ENCODE data around the gene BARX1.

BARX1 gene

GRCh38 chr9:93916358-93916757 is 38.8 kb downstream of the BARX1 start:
- no peak for DNase-seq

GRCh38 chr9:93911801-93912554 is 43.2 kb downstream of the BARX1 start:
- no peak for DNase-seq

GRCh38 chr9:93911136-93911745 is 43.9 kb downstream of the BARX1 start:
- no peak for DNase-seq

- DNase-seq: no peak
Measured at GRCh38 chr9:93910598-93910997, 44.6 kb downstream of the BARX1 start.

- no peak for DNase-seq
Measured at GRCh38 chr9:93910196-93910595, 45.0 kb downstream of the BARX1 start.

- no peak for DNase-seq
Measured at GRCh38 chr9:93909242-93909616, 45.9 kb downstream of the BARX1 start.

GRCh38 chr9:93908591-93909241 is 46.4 kb downstream of the BARX1 start:
- no peak for DNase-seq

- no peak for DNase-seq
Measured at GRCh38 chr9:93907551-93908199, 47.5 kb downstream of the BARX1 start.

- no peak for DNase-seq
Measured at GRCh38 chr9:93906195-93906880, 48.8 kb downstream of the BARX1 start.

- no peak for DNase-seq
Measured at GRCh38 chr9:93905473-93906133, 49.6 kb downstream of the BARX1 start.

- no peak for DNase-seq
Measured at GRCh38 chr9:93904649-93905472, 50.3 kb downstream of the BARX1 start.

- DNase-seq: no peak
Measured at GRCh38 chr9:93903886-93904648, 51.1 kb downstream of the BARX1 start.

GRCh38 chr9:93902780-93903655 is 52.1 kb downstream of the BARX1 start:
- DNase-seq: no peak

GRCh38 chr9:93902051-93902779 is 52.9 kb downstream of the BARX1 start:
- DNase-seq: no peak

Measured in SIG-M5 (cell line).